Activated CD4-positive, alpha-beta memory T cell treated with anti-CD3 and anti-CD28 coated beads for 36 hours (primary cell): ENCODE results near the gene RPP14. TPM values are rescaled to one million over a fixed set of nuclear protein-coding genes. Genes with fewer than 3 reads are reported as not detected.
"Not testable (repeated sequence)": the region's sequence is repeated elsewhere in the genome, so short reads cannot be mapped to it uniquely, and the experiment has no call there.

Source experiments
- CTCF ChIA-PET: fragments of 350-600 bp; sonication (Branson Sonifier 250); formaldehyde crosslinking; loops from one replicate; lab custom pipeline; 2021; ENCODE audit warnings: antibody characterized with exemption, inconsistent platforms; lab: Charles Lee
- POLR2A ChIA-PET: fragments of 350-600 bp; sonication (Branson Sonifier 250); formaldehyde crosslinking; loops from one replicate; lab custom pipeline; 2021; ENCODE audit warnings: antibody characterized with exemption; lab: Charles Lee
- DNase-seq: peaks from one replicate; pipeline ENCODE4 v3.0.0-alpha.2; 2020
- H3K27ac Mint-ChIP-seq: one replicate; pipeline ENCODE4 v1.8.0; 2021; ENCODE audit warnings: mixed read lengths
- H3K27me3 Mint-ChIP-seq: one replicate; pipeline ENCODE4 v1.8.0; 2021; ENCODE audit warnings: mixed read lengths
- H3K36me3 Mint-ChIP-seq: one replicate; pipeline ENCODE4 v1.8.0; 2021; ENCODE audit warnings: mixed read lengths
- H3K4me1 Mint-ChIP-seq: one replicate; pipeline ENCODE4 v1.8.0; 2021; ENCODE audit warnings: low read depth, mixed read lengths
- H3K4me3 Mint-ChIP-seq: one replicate; pipeline ENCODE4 v1.8.0; 2021; ENCODE audit warnings: mild to moderate bottlenecking, mixed read lengths
- H3K9me3 Mint-ChIP-seq: one replicate; pipeline ENCODE4 v1.8.0; 2021; ENCODE audit warnings: mixed read lengths
- intact Hi-C: fragments of 100-400 bp; cut with micrococcal nuclease; formaldehyde crosslinking; loops from one replicate; pipeline ENCODE4 v1.15.1; 2023
- total RNA-seq, 2 experiments: library from RNA; stranded (reverse); gene quantifications; one replicate each; pipeline ENCODE4 v1.2.3, GENCODE V29; 2021

Gene RPP14
- total RNA-seq, 2 experiments from 2014 or later: 14.0 to 15.4 TPM

- Mint-ChIP-seq H3K36me3 (peaks cover 16% of the 10 kb centered on the region), H3K27ac (no peak overlapping the region), H3K4me3 (no peak overlapping the region), H3K27me3 (no peaks in the 10 kb centered on the region), H3K4me1 (peaks cover 7% of the 10 kb centered on the region), H3K9me3 (peaks cover 3% of the 10 kb centered on the region)
- intact Hi-C loops: no loop called here
- DNase-seq: no peak
- CTCF ChIA-PET: interaction anchor here (0.6 kb wide), 1 partner anchor 141 kb away, joined by 4 read pairs; no protein-coding TSS in a partner anchor
- POLR2A ChIA-PET: no interaction called here
Observed at GRCh38 chr3:58272891-58273290, 33.2 kb upstream of the RPP14 start.

GRCh38 chr3:58273362-58273761 is 32.7 kb upstream of the RPP14 start:
- POLR2A ChIA-PET, intact Hi-C loops: not testable (repeated sequence)

GRCh38 chr3:58274027-58274614 is 31.9 kb upstream of the RPP14 start:
- Mint-ChIP-seq H3K4me1 (peaks cover 7% of the 10 kb centered on the region), H3K27me3 (no peaks in the 10 kb centered on the region), H3K9me3 (peaks cover 3% of the 10 kb centered on the region), H3K36me3 (peaks cover 18% of the 10 kb centered on the region), H3K4me3 (no peak overlapping the region), H3K27ac (no peak overlapping the region)
- CTCF ChIA-PET: no interaction called here
- intact Hi-C loops: no loop called here
- no peak for DNase-seq
- POLR2A ChIA-PET: no interaction called here

More at GRCh38 chr3:58273362-58273761, 32.7 kb upstream of the RPP14 start:
- H3K27me3 Mint-ChIP-seq, DNase-seq, H3K27ac Mint-ChIP-seq, H3K4me1 Mint-ChIP-seq, H3K9me3 Mint-ChIP-seq, CTCF ChIA-PET, H3K4me3 Mint-ChIP-seq: not testable (repeated sequence)
- H3K36me3 Mint-ChIP-seq: peaks cover 16% of the 10 kb centered on the region

GRCh38 chr3:58281069-58281468 is 25.0 kb upstream of the RPP14 start:
- no peak for DNase-seq
- peaks cover 18% of the 10 kb centered on the region for H3K36me3 Mint-ChIP-seq
- H3K27ac Mint-ChIP-seq: no peak overlapping the region
- no peak overlapping the region for H3K4me3 Mint-ChIP-seq
- POLR2A ChIA-PET: no interaction called here
- no peaks in the 10 kb centered on the region for H3K27me3 Mint-ChIP-seq
- peaks cover 3% of the 10 kb centered on the region for H3K9me3 Mint-ChIP-seq
- CTCF ChIA-PET: interaction anchor here (0.9 kb wide), 1 partner anchor 26 kb away, joined by 3 read pairs; the partner anchor contains the start of gene HTD2
- H3K4me1 Mint-ChIP-seq: no peaks in the 10 kb centered on the region
- intact Hi-C loops: no loop called here

GRCh38 chr3:58285334-58285733 is 20.7 kb upstream of the RPP14 start:
- H3K4me3 Mint-ChIP-seq: no peak overlapping the region
- no peaks in the 10 kb centered on the region for H3K27me3 Mint-ChIP-seq
- peaks cover 10% of the 10 kb centered on the region for H3K36me3 Mint-ChIP-seq
- H3K9me3 Mint-ChIP-seq: no peaks in the 10 kb centered on the region
- intact Hi-C loops: no loop called here
- H3K27ac Mint-ChIP-seq: no peak overlapping the region
- DNase-seq: no peak
- CTCF ChIA-PET: interaction anchor here (1.2 kb wide), 1 partner anchor 21 kb away, joined by 4 read pairs; the partner anchor contains the start of genes HTD2 and RPP14
- no peaks in the 10 kb centered on the region for H3K4me1 Mint-ChIP-seq
- POLR2A ChIA-PET: interaction anchor here (0.7 kb wide), 1 partner anchor 270 kb away, joined by 3 read pairs; no protein-coding TSS in a partner anchor

- Mint-ChIP-seq H3K9me3 (no peaks in the 10 kb centered on the region), H3K4me3 (no peak overlapping the region), H3K27ac (no peak overlapping the region), H3K36me3 (peaks cover 8% of the 10 kb centered on the region), H3K4me1 (no peaks in the 10 kb centered on the region), H3K27me3 (no peaks in the 10 kb centered on the region)
- intact Hi-C loops: no loop called here
- no peak for DNase-seq
- ChIA-PET CTCF (interaction anchor here (0.9 kb wide), 1 partner anchor 19 kb away, joined by 3 read pairs; the partner anchor contains the start of genes HTD2 and RPP14), POLR2A (no interaction called here)
Observed at GRCh38 chr3:58287354-58287753, 18.7 kb upstream of the RPP14 start.

GRCh38 chr3:58288011-58288728 is 17.9 kb upstream of the RPP14 start:
- no peak overlapping the region for H3K4me3 Mint-ChIP-seq
- no peaks in the 10 kb centered on the region for H3K27me3 Mint-ChIP-seq
- no peaks in the 10 kb centered on the region for H3K9me3 Mint-ChIP-seq
- DNase-seq: no peak
- POLR2A ChIA-PET: no interaction called here
- CTCF ChIA-PET: interaction anchor here (0.9 kb wide), 1 partner anchor 18 kb away, joined by 3 read pairs; the partner anchor contains the start of genes HTD2 and RPP14
- H3K36me3 Mint-ChIP-seq: peaks cover 8% of the 10 kb centered on the region
- H3K4me1 Mint-ChIP-seq: no peaks in the 10 kb centered on the region
- H3K27ac Mint-ChIP-seq: no peak overlapping the region
- intact Hi-C loops: no loop called here

- CTCF ChIA-PET, intact Hi-C loops, H3K9me3 Mint-ChIP-seq, POLR2A ChIA-PET, H3K27ac Mint-ChIP-seq, H3K4me1 Mint-ChIP-seq, H3K36me3 Mint-ChIP-seq, H3K4me3 Mint-ChIP-seq, H3K27me3 Mint-ChIP-seq, DNase-seq: not testable (repeated sequence)
Observed at GRCh38 chr3:58288964-58289613, 17.0 kb upstream of the RPP14 start.

- DNase-seq, CTCF ChIA-PET, H3K4me1 Mint-ChIP-seq, H3K27me3 Mint-ChIP-seq, H3K27ac Mint-ChIP-seq, POLR2A ChIA-PET, H3K4me3 Mint-ChIP-seq, H3K36me3 Mint-ChIP-seq, intact Hi-C loops, H3K9me3 Mint-ChIP-seq: not testable (repeated sequence)
Observed at GRCh38 chr3:58290446-58290845, 15.6 kb upstream of the RPP14 start.

- H3K27me3 Mint-ChIP-seq: no peaks in the 10 kb centered on the region
- no peak for DNase-seq
- no peak overlapping the region for H3K27ac Mint-ChIP-seq
- H3K9me3 Mint-ChIP-seq: peaks cover 4% of the 10 kb centered on the region
- peaks cover 4% of the 10 kb centered on the region for H3K36me3 Mint-ChIP-seq
- no peaks in the 10 kb centered on the region for H3K4me1 Mint-ChIP-seq
- ChIA-PET POLR2A (no interaction called here), CTCF (interaction anchor here (0.8 kb wide), 1 partner anchor 283 kb away, joined by 4 read pairs; no protein-coding TSS in a partner anchor)
- H3K4me3 Mint-ChIP-seq: no peak overlapping the region
- intact Hi-C loops: no loop called here
Observed at GRCh38 chr3:58291671-58292338, 14.2 kb upstream of the RPP14 start.

- POLR2A ChIA-PET: no interaction called here
- no peaks in the 10 kb centered on the region for H3K27me3 Mint-ChIP-seq
- peaks cover 4% of the 10 kb centered on the region for H3K9me3 Mint-ChIP-seq
- intact Hi-C loops: no loop called here
- no peak overlapping the region for H3K27ac Mint-ChIP-seq
- H3K4me3 Mint-ChIP-seq: no peak overlapping the region
- peaks cover 4% of the 10 kb centered on the region for H3K36me3 Mint-ChIP-seq
- H3K4me1 Mint-ChIP-seq: no peaks in the 10 kb centered on the region
- DNase-seq: no peak
- CTCF ChIA-PET: interaction anchor here (0.8 kb wide), 1 partner anchor 284 kb away, joined by 4 read pairs; no protein-coding TSS in a partner anchor
Observed at GRCh38 chr3:58292866-58293265, 13.2 kb upstream of the RPP14 start.
